Measurements from ENCODE around the gene C2CD2. TPM values are rescaled to one million over a fixed set of nuclear protein-coding genes. Genes with fewer than 3 reads are reported as not detected.
A peak's percentile ranks its signal among the peaks of the same experiment; 100 is the strongest.

The C2CD2 gene
- polyA plus RNA-seq, 1 of the 3 experiments (the other 2 are of a cell fraction) = 9.7 TPM

- TF ChIP-seq, protein P1, sequence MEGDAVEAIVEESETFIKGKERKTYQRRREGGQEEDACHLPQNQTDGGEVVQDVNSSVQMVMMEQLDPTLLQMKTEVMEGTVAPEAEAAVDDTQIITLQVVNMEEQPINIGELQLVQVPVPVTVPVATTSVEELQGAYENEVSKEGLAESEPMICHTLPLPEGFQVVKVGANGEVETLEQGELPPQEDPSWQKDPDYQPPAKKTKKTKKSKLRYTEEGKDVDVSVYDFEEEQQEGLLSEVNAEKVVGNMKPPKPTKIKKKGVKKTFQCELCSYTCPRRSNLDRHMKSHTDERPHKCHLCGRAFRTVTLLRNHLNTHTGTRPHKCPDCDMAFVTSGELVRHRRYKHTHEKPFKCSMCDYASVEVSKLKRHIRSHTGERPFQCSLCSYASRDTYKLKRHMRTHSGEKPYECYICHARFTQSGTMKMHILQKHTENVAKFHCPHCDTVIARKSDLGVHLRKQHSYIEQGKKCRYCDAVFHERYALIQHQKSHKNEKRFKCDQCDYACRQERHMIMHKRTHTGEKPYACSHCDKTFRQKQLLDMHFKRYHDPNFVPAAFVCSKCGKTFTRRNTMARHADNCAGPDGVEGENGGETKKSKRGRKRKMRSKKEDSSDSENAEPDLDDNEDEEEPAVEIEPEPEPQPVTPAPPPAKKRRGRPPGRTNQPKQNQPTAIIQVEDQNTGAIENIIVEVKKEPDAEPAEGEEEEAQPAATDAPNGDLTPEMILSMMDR (IDR thresholded peaks at IDR 0.05) = no peak
- peak; percentile 87; the same call in 1 of the 2 replicates for TF ChIP-seq MXI1 (IDR thresholded peaks at IDR 0.05; ENCODE audit: low read depth, low read length)
- TF ChIP-seq, protein P2, sequence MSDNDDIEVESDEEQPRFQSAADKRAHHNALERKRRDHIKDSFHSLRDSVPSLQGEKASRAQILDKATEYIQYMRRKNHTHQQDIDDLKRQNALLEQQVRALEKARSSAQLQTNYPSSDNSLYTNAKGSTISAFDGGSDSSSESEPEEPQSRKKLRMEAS (IDR thresholded peaks at IDR 0.05; ENCODE audit: low read depth) = peak; percentile 78
- H3K36me3 ChIP-seq (replicated peaks in 1 of 2; ENCODE audit: control insufficient read depth in 1 of 2, insufficient read depth in 2 of 2, low read length in 1 of 2) = no peaks in the 10 kb centered on the region
- peak; percentile 70 for DNase-seq
- peak overlapping the region; percentile 64 for H2AFZ ChIP-seq (ENCODE audit: low read depth)
- H3K4me3 ChIP-seq (ENCODE audit: low read depth in 2 of 2, low read length in 1 of 2) = peak overlapping the region; percentile 88 to 93
- no peaks in the 10 kb centered on the region for H3K9me3 ChIP-seq
- 5% methylated on average over 21 of the region's 48 CpGs for WGBS (ENCODE audit: low lambda C conversion rate)
- no peaks in the 10 kb centered on the region for H4K20me1 ChIP-seq (ENCODE audit: insufficient read depth)
- CTCF ChIA-PET = interaction anchor here (0.8 to 2.4 kb wide), 7 partner anchors 11 to 240 kb away, joined by 3 to 10 read pairs (median 4); no protein-coding TSS in a partner anchor
- H3F3A ChIP-seq (replicated peaks; ENCODE audit: insufficient read depth) = peaks cover 9% of the 10 kb centered on the region
- no peaks in the 10 kb centered on the region for H3K9me2 ChIP-seq
- peak overlapping the region; percentile 94 for H3K4me2 ChIP-seq
- peak overlapping the region; percentile 83 for H3K9ac ChIP-seq
- H3K4me1 ChIP-seq (ENCODE audit: control insufficient read depth in 1 of 2, insufficient read depth in 2 of 2, low read depth in 1 of 2, low read length in 1 of 2) = peaks cover 0 to 13% of the 10 kb centered on the region in 2 experiments; a peak in 3 of 4 replicates
- no peaks in the 10 kb centered on the region for H3K27me3 ChIP-seq (ENCODE audit: insufficient read depth)
- peaks cover 24% of the 10 kb centered on the region; the same call in 1 of the 2 replicates for H3K79me2 ChIP-seq (ENCODE audit: insufficient read depth)
- POLR2A ChIA-PET = interaction anchor here (0.9 kb wide), 1 partner anchor 55 kb away, joined by 4 read pairs; no protein-coding TSS in a partner anchor
- H3K27ac ChIP-seq (ENCODE audit: low read depth in 2 of 2, low read length in 1 of 2) = peak overlapping the region in 1 of 2 experiments; percentile 87; a peak in 2 of 4 replicates
Observed at GRCh38 chr21:41877901-41878830, 75.7 kb downstream of the C2CD2 start.

- Histone ChIP-seq H3K79me2 (ENCODE audit: insufficient read depth) (peaks cover 24% of the 10 kb centered on the region; the same call in 1 of the 2 replicates), H3K9me2 (no peaks in the 10 kb centered on the region), H3K4me2 (peak overlapping the region; percentile 94), H3K27me3 (ENCODE audit: insufficient read depth) (no peaks in the 10 kb centered on the region), H3K4me1 (ENCODE audit: control insufficient read depth in 1 of 2, insufficient read depth in 2 of 2, low read depth in 1 of 2, low read length in 1 of 2) (peaks cover 0 to 13% of the 10 kb centered on the region in 2 experiments; a peak in 3 of 4 replicates), H3K27ac (ENCODE audit: low read depth in 2 of 2, low read length in 1 of 2) (no peak overlapping the region), H3K36me3 (replicated peaks in 1 of 2; ENCODE audit: control insufficient read depth in 1 of 2, insufficient read depth in 2 of 2, low read length in 1 of 2) (no peaks in the 10 kb centered on the region), H3K9ac (no peak overlapping the region), H2AFZ (ENCODE audit: low read depth) (peak overlapping the region; percentile 63; the same call in 1 of the 2 replicates), H3K9me3 (no peaks in the 10 kb centered on the region), H3F3A (replicated peaks; ENCODE audit: insufficient read depth) (peaks cover 8% of the 10 kb centered on the region), H4K20me1 (ENCODE audit: insufficient read depth) (no peaks in the 10 kb centered on the region), H3K4me3 (ENCODE audit: low read depth in 2 of 2, low read length in 1 of 2) (no peak overlapping the region)
- POLR2A ChIA-PET = no interaction called here
- DNase-seq = no peak
- CTCF ChIA-PET = interaction anchor here (0.8 to 2.4 kb wide), 5 partner anchors 10 to 241 kb away, joined by 3 to 10 read pairs (median 4); no protein-coding TSS in a partner anchor
- WGBS (ENCODE audit: low lambda C conversion rate) = 92% methylated on average over 9 of the region's 11 CpGs
- no peak for TF ChIP-seq NFIC (IDR thresholded peaks at IDR 0.05; ENCODE audit: borderline replicate concordance)
- no peak for TF ChIP-seq USF2 (IDR thresholded peaks at IDR 0.05; ENCODE audit: borderline replicate concordance, low read depth, low read length)
- no peak for TF ChIP-seq MXI1 (IDR thresholded peaks at IDR 0.05; ENCODE audit: low read depth, low read length)
- no peak for TF ChIP-seq CHD2 (IDR thresholded peaks at IDR 0.05; ENCODE audit: low read length, partially characterized antibody)
- TF ChIP-seq, protein P3, sequence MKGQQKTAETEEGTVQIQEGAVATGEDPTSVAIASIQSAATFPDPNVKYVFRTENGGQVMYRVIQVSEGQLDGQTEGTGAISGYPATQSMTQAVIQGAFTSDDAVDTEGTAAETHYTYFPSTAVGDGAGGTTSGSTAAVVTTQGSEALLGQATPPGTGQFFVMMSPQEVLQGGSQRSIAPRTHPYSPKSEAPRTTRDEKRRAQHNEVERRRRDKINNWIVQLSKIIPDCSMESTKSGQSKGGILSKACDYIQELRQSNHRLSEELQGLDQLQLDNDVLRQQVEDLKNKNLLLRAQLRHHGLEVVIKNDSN (IDR thresholded peaks at IDR 0.05; ENCODE audit: borderline replicate concordance, low read depth) = no peak
- TF ChIP-seq TCF12 (IDR thresholded peaks at IDR 0.05) = no peak
- no peak for TF ChIP-seq EZH2phosphoT487 (IDR thresholded peaks at IDR 0.05; ENCODE audit: borderline replicate concordance, low read depth)
- TF ChIP-seq GABPA (IDR thresholded peaks at IDR 0.05; ENCODE audit: low read depth) = no peak
- TF ChIP-seq, protein P2 (IDR thresholded peaks at IDR 0.05; ENCODE audit: low read depth) = no peak
- TF ChIP-seq SMC3 (IDR thresholded peaks at IDR 0.05; ENCODE audit: low read depth, low read length) = no peak
- no peak for TF ChIP-seq GATA2 (CRISPR knock-in tag; IDR thresholded peaks at IDR 0.05)
- TF ChIP-seq, protein P4, sequence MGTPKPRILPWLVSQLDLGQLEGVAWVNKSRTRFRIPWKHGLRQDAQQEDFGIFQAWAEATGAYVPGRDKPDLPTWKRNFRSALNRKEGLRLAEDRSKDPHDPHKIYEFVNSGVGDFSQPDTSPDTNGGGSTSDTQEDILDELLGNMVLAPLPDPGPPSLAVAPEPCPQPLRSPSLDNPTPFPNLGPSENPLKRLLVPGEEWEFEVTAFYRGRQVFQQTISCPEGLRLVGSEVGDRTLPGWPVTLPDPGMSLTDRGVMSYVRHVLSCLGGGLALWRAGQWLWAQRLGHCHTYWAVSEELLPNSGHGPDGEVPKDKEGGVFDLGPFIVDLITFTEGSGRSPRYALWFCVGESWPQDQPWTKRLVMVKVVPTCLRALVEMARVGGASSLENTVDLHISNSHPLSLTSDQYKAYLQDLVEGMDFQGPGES (IDR thresholded peaks at IDR 0.05; ENCODE audit: low read depth, low read length) = no peak
Observed at GRCh38 chr21:41876928-41877652, 76.7 kb downstream of the C2CD2 start.
